Lung microvascular endothelial cell (primary cell): Measurements from ENCODE around the gene MT2A. TPM values are rescaled to one million over a fixed set of nuclear protein-coding genes. Genes with fewer than 3 reads are reported as not detected.
A peak's percentile ranks its signal among the peaks of the same experiment; 100 is the strongest.

Experiments used
- DNase-seq, 2 donors: peaks; one replicate each; pipeline versions ENCODE4 v3.0.0 to v3.0.0-alpha.2; 2010; ENCODE audit warnings: low read depth in 2 of 2
- total RNA-seq: library from RNA; depleted of rRNA; stranded (reverse); fragments of >200 nt; gene quantifications from 2 replicates; pipeline ENCODE4 v1.2.1, GENCODE V29; 2014

Gene MT2A
- total RNA-seq, 1 donor from 2014 or later: 44.2 TPM

GRCh38 chr16:56600398-56600999 is 7.9 kb upstream of the MT2A start:
- DNase-seq: peak; percentile 61 to 65

DNA sequence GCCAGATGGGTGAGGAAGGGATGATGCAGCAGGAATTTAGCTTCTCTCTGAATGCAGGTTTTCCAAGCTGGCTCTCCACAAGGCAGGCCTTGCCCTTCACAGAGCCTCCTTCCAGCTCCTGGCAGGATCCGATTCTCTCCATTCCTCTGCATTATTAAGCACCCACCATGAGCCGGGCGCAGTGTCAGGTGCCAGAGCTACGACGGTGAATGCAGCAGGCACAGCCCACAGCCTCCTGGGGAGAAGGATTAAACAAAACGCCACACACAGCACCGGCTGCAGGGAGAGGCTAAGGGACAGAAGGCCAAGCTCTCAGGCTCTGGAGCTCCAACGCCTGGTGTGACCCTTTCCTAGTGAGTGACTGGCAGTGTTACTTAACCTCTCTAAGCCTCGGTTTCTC is 7.1 kb upstream of the MT2A start:
- DNase-seq: no peak

DNA sequence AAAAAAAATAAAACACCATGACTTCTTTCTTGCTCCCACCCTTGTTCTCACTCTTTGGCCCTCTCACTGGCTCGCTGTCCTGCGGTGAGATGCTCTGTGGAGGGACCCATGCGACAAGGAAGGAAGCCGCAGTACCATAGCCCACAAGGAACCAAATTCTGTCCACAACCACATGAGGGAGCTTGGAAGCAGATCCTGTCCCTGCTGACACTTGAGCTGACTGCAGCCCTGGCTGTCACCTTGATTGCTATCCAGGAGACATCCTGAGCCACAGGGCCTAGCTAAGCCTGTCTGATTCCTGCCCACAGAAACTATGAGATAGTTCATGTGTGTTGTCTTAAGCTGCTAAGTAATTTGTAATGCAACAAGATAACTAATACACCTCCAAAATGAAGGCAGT is 4.8 kb upstream of the MT2A start:
- DNase-seq: peak; percentile 66 to 68

DNA sequence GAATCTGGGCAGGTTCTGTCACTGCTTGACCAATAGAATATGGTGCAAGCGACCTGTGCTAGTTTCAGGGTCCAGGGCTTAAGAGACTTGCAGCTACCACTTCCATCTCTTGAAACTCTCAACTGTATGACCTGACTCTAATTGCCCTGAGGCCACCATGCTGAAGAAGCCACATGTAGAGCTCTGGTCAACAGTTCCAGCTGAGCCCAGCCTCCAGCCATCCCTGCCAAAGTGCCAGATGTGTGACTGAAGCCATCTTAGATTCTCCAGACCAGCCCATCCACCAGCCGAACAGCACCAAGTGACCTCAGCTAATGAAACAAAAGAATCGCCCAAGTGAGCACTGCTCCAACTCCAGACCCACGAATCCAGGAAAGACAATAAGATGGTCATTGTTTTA is 3.4 kb upstream of the MT2A start:
- no peak for DNase-seq

GRCh38 chr16:56605475-56605874 is 2.9 kb upstream of the MT2A start:
- DNase-seq: no peak

DNA sequence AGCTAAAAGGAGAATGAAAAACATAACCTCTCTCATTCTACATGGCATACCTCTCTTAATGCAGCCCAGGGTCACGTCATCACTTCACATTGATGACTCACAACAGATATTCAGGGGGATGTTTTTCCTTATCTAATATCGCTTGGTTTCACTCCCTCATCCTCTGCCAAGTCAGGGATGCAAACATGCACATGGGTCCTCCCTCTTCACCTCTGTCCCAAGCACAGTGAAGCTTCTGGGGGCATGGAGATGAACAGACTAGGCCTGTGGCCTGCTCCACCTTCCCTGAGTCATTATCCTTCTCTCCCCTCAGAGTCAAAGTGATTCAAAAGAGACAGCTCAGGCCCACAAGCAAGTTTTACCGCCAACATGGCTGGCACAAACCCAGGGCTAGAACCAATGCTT is 2.3 kb upstream of the MT2A start:
- DNase-seq: peak; percentile 62 to 71

DNA sequence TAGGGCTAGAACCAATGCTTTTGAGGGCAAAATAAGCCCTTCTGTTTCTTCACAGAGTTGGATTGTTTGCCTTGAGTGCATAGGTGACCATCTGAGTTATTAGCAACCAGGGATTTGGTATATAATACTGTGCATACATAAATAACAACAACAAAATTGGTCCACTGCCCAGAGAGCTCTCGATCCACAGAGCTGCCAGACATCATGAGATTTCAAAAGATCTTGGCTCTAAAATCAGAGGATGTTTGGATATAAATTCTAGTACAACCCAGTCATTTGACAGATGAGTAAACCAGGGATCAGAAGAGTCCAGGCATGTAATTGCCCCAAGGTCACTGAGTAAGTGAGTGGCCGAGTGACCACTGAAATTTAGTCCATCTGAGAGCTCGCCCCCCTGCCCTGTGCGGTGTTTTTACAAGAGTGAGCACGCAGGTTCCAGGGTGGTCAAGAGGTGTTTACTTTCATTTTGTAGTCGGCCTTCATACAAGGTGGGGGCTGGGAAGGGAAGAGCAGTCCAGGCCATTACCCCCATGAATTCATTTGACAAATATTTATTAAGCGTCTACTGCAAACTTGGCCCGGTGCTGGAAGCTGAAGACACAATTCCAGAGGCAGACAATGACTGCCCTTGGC is 1.8 kb upstream of the MT2A start:
- peak in 1 of 2 donors; percentile 77 for DNase-seq

DNA sequence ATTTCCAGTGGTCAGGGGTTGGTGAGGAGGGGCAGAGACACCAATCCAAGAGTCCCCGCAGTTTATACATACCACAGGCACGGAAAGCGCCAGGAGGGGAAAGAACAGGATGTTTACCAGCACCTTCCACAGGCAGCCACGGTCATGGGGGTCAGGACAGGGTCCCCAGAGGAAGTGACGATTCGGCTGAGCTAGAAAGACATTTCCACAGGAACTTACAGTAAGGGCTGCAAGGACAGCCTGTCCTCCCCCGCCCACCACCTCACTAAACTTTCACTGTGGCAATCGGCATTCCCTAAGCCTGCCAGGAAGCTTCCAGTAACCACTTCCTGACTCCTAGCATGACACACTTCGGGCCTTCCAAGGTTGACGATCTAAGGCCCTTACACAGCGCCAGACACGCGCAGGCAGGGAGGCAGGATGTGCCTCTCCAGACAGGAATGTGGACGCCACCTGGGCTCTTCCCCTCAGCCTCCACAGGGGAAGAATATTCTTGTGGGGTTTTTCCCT is 1.2 kb upstream of the MT2A start:
- DNase-seq: peak; percentile 98 to 99

GRCh38 chr16:56607675-56608042 is 725 bp upstream of the MT2A start:
- DNase-seq: no peak

GRCh38 chr16:56608876-56609462 is 585 bp downstream of the MT2A start:
- no peak for DNase-seq

DNA sequence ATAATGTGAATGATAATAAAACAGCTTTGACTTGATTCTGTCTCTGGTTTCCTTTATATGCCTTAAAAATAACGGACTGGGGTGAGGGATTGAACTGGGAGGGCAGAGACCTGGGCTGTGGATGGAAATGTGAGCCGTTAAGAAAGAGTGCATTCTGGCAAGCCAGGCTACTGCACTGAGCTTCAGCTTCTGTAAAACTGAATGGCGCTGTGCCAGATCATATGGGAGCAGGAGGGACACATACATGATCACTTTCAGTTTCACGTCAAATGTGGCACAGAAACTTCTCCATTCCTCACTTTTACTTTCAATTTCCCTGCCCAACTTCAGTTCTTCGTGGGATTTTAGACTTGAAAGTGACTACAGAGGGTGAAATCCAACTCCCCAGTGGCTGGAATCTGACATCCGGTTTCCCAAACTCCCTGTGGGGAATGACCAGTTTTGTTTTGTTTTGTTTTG is 1.1 kb downstream of the MT2A start:
- DNase-seq: peak; percentile 91 to 93

GRCh38 chr16:56610017-56610608 is 1.7 kb downstream of the MT2A start:
- DNase-seq: peak; percentile 37 to 87

GRCh38 chr16:56610609-56611111 is 2.3 kb downstream of the MT2A start:
- DNase-seq: no peak

DNA sequence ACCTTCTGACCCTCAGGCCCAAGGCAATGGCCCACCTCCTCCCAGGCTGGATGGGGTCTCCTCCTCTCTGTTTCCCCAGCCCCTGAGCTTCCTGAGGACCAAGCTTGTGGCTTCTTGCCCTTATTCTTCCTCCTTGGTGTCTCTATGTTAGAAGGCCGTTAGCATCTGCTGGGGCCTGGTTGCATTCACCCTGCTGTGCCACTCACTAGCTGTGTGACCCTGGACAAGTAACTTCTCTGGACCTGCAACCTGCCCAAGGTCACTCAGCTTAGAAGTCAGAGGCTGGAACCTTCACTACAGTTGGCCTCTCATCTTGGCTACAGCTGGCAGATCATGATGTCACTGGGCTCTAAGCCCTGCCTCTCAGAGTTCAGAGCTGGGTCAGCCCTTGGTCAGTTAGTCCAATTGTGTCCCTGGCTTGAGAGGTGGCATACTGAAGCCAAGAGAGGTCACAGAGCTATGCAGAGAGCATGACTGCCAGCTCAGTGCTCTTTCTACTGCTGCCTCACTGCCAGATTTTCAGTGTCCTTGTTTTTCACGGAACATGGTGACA is 3.0 kb downstream of the MT2A start:
- DNase-seq: peak; percentile 36 to 67

GRCh38 chr16:56613706-56614105 is 5.3 kb downstream of the MT2A start:
- DNase-seq: no peak

DNA sequence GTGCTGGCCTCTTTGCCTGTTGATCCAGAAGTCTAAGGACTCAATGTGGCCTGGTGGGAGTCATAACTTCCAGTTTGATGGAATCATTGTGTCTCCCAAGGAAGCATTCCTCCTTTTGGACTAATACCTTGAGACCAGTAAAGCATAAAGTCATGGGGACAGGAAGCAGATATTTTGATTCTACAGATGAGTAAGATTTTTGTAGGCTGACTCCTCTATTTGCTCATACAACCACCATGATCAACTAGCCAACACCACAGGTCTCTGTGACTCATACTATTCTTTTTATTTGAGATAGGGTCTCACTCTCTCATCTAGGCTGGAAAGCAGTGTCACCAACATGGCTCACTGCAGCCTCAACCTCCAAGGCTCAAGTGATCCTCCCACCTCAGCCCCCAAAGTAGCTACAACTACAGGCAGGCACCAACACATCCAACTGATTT is 6.2 kb downstream of the MT2A start:
- peak in 1 of 2 donors; percentile 72 for DNase-seq

- no peak for DNase-seq
Measured at GRCh38 chr16:56615353-56615752, 7.0 kb downstream of the MT2A start.

DNA sequence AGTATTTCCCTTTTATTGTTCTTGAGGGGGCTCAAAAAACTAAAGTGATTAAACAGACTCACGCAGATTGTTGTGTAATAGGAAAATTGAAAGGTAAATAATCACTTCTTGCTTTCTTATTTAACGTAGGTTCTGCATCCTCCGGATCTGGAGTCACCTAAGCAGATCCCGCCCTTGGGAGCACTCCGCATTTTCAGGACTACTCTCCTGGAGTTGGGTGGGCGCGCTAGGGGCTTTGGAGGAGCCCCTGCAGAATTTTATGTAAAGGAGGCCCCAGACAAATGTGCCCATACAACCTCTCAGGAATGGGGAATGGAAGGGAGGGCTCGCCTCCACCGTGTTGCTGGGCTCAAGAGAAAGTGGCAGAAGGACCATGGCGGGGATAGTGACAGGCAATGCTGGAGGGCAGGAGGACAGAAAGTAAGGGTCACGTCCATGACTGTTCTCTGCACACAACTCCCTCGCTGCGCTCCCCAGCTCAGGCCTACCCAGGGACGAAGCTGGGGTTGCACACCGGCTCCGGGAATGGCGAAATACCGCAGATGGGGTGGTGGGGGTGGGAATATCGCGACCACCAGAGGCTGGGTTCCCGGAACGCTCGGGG is 8.3 kb downstream of the MT2A start:
- DNase-seq: no peak

- DNase-seq: peak in 1 of 2 donors; percentile 64
Measured at GRCh38 chr16:56617212-56618085, 9.1 kb downstream of the MT2A start.

GRCh38 chr16:56618138-56618537 is 9.8 kb downstream of the MT2A start:
- DNase-seq: no peak
